ENCODE data around the gene APOF. TPM values are rescaled to one million over a fixed set of nuclear protein-coding genes. Genes with fewer than 3 reads are reported as not detected.
A peak's percentile ranks its signal among the peaks of the same experiment; 100 is the strongest.

Gene APOF
- total and polyA plus RNA-seq, 9 of the 15 experiments (the other 6 are each of a cell fraction or from before 2014, with no cell fraction given), result 0.09 to 0.15 (median 0.12) TPM; not detected in 5

DNA sequence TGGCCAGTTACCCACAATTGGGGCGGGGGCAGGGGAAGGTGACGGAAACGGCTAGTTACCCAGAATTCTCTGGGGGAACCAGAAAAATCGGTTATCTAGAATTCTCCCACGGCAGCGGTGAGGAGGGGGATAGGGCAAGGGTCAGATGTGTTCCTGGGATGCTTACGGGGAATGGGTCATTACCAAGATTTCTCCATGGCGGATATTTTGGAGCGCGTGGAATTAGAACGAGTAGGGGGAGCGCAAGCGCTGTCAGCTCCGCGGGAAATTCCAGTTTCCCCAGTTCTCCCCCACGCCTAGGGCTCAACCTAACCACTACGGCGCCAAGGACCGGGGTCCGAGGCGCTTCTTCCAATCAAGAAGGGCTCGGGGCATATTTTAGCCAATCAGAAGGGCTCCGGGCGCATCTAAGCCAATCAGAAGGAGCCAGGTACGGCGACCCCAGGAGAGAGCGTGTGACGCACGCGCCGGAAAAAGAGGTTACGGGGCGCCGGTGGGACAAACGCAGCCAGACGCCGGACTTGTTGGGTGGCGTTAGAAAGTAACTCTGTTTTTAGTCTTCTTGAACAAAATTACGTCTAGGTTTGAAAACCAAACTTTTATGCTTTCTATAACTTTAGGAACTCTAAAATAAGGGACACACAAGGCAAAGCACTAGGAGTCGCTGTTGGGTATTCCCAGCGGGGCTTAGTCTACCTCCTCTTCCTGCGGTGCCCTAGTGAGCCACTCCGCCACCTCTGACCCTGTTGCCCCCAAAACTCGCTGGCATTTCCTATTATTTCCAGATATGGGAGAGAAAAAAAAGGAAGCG, 28.8 kb downstream of the APOF start, which contains the start of gene PAN2 (continued):
- TF ChIP-seq SNRNP70 (optimal IDR thresholded peaks at IDR 0.05; ENCODE audit: low read depth, low read length), result no peak
- TF ChIP-seq DDX20 (tag; IDR thresholded peaks at IDR 0.05; ENCODE audit: low read depth), result 0 out of 2 replicates have a peak, but pooled peaks have one; percentile 59
- no peak for TF ChIP-seq LEF1 (IDR thresholded peaks at IDR 0.05)
- TF ChIP-seq SMARCB1 (IDR thresholded peaks at IDR 0.05; ENCODE audit: insufficient read length, low read depth), result no peak
- TF ChIP-seq ZFPM2 (CRISPR knock-in tag; IDR thresholded peaks at IDR 0.05), result no peak
- no peak for TF ChIP-seq MYNN (IDR thresholded peaks at IDR 0.05)
- TF ChIP-seq MYNN (CRISPR knock-in tag; IDR thresholded peaks at IDR 0.05), result no peak
- peak; percentile 95 for TF ChIP-seq MTA3 (IDR thresholded peaks at IDR 0.05; ENCODE audit: borderline replicate concordance)
- TF ChIP-seq U2AF2 (optimal IDR thresholded peaks at IDR 0.05; ENCODE audit: low read depth, low read length), result no peak
- TF ChIP-seq XRCC3 (IDR thresholded peaks at IDR 0.05), result no peak
- TF ChIP-seq ZBTB34 (CRISPR knock-in tag; IDR thresholded peaks at IDR 0.05), result no peak
- peak; percentile 91 for TF ChIP-seq ZNF589 (CRISPR knock-in tag; IDR thresholded peaks at IDR 0.05; ENCODE audit: low read depth)
- peak; percentile 85 for TF ChIP-seq NR2C1 (IDR thresholded peaks at IDR 0.05)
- TF ChIP-seq NR2C1 (tag; IDR thresholded peaks at IDR 0.05), result peak; percentile 84
- TF ChIP-seq BACH1 (tag; IDR thresholded peaks at IDR 0.05), result peak; percentile 62; the same call in 1 of the 2 replicates
- no peak for TF ChIP-seq PRPF4 (IDR thresholded peaks at IDR 0.05; ENCODE audit: insufficient read depth, low read depth, low read length, poor library complexity, severe bottlenecking)
- TF ChIP-seq NEUROD1 (IDR thresholded peaks at IDR 0.05; ENCODE audit: borderline replicate concordance, low read depth, low read length, partially characterized antibody), result peak; percentile 91
- peak; percentile 72; the same call in 1 of the 2 replicates for TF ChIP-seq DMBX1 (CRISPR knock-in tag; IDR thresholded peaks at IDR 0.05; ENCODE audit: borderline replicate concordance)
- no peak for TF ChIP-seq ZNF436 (CRISPR knock-in tag; IDR thresholded peaks at IDR 0.05)
- TF ChIP-seq HMG20B (CRISPR knock-in tag; IDR thresholded peaks at IDR 0.05), result no peak
- no peak for TF ChIP-seq SETDB1 (IDR thresholded peaks at IDR 0.05; ENCODE audit: low read length)
- no peak for TF ChIP-seq PPARD (CRISPR knock-in tag; IDR thresholded peaks at IDR 0.05)
- TF ChIP-seq ZNF124 (CRISPR knock-in tag; IDR thresholded peaks at IDR 0.05), result no peak
- no peak for TF ChIP-seq MCM3 (IDR thresholded peaks at IDR 0.05)
- no peak for TF ChIP-seq RNF2 (IDR thresholded peaks at IDR 0.05)
- TF ChIP-seq CEBPB (tag; IDR thresholded peaks at IDR 0.05), result no peak
- TF ChIP-seq POLR3G (IDR thresholded peaks at IDR 0.05; ENCODE audit: extremely low read depth, insufficient read length, insufficient replicate concordance), result no peak
- peak; percentile 64 for TF ChIP-seq DPF2 (IDR thresholded peaks at IDR 0.05)
- TF ChIP-seq ZNF41 (CRISPR knock-in tag; conservative IDR thresholded peaks at IDR 0.05), result 0 out of 2 replicates have a peak, but pooled peaks have one; percentile 43
- TF ChIP-seq RBFOX2 (IDR thresholded peaks at IDR 0.05; ENCODE audit: low read depth, low read length), result peak; percentile 97
- peak; percentile 40; the same call in 1 of the 2 replicates for TF ChIP-seq GATAD2A (IDR thresholded peaks at IDR 0.05)
- peak; percentile 25; the same call in 1 of the 2 replicates for TF ChIP-seq SMARCC2 (IDR thresholded peaks at IDR 0.05; ENCODE audit: low read depth)

Data from K562 (cell line).